ENCODE measurements around the gene CAMK2A.

GRCh38 chr5:150295172-150295634 lies 5.6 kb upstream of the CAMK2A start:
- TF ChIP-seq, protein P1, sequence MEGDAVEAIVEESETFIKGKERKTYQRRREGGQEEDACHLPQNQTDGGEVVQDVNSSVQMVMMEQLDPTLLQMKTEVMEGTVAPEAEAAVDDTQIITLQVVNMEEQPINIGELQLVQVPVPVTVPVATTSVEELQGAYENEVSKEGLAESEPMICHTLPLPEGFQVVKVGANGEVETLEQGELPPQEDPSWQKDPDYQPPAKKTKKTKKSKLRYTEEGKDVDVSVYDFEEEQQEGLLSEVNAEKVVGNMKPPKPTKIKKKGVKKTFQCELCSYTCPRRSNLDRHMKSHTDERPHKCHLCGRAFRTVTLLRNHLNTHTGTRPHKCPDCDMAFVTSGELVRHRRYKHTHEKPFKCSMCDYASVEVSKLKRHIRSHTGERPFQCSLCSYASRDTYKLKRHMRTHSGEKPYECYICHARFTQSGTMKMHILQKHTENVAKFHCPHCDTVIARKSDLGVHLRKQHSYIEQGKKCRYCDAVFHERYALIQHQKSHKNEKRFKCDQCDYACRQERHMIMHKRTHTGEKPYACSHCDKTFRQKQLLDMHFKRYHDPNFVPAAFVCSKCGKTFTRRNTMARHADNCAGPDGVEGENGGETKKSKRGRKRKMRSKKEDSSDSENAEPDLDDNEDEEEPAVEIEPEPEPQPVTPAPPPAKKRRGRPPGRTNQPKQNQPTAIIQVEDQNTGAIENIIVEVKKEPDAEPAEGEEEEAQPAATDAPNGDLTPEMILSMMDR (IDR thresholded peaks at IDR 0.05; ENCODE audit: low read depth, low read length, poor library complexity, severe bottlenecking): no peak
- TF ChIP-seq EZH2phosphoT487 (IDR thresholded peaks at IDR 0.05; ENCODE audit: borderline replicate concordance, low read length): no peak
